HTR-8/SVneo (cell line): ENCODE results near the gene C10orf67.
"Not testable (repeated sequence)": the region's sequence is repeated elsewhere in the genome, so short reads cannot be mapped to it uniquely, and the experiment has no call there.

Experiments used
- DNase-seq: peaks from one replicate; pipeline ENCODE4 v3.0.0; 2011; ENCODE audit warnings: low spot score, mixed read lengths; ENCODE audit not compliant: insufficient read length
- FAIRE-seq: peaks from 2 replicates; lab custom pipeline; 2011; peaks lifted over from hg19 to GRCh38; lab: Jason Lieb, UNC

Gene C10orf67

GRCh38 chr10:23344241-23344841 lies at the start of gene C10orf67:
C10orf67 (minus strand) TSS chr10:23344797; CDS start chr10:23344774, 23 bp downstream.
- peak; percentile 38 for DNase-seq
- peak; percentile 64 for FAIRE-seq

- no peak for FAIRE-seq
- DNase-seq: no peak
Observed at GRCh38 chr10:23391821-23392220, 47.2 kb upstream of the C10orf67 start.

GRCh38 chr10:23390809-23391208 lies 46.2 kb upstream of the C10orf67 start:
- DNase-seq: no peak
- no peak for FAIRE-seq

GRCh38 chr10:23390408-23390807 lies 45.8 kb upstream of the C10orf67 start:
- not testable (repeated sequence) for FAIRE-seq

GRCh38 chr10:23387516-23387915 lies 42.9 kb upstream of the C10orf67 start:
- DNase-seq, FAIRE-seq: not testable (repeated sequence)

More at GRCh38 chr10:23390408-23390807, 45.8 kb upstream of the C10orf67 start:
- not testable (repeated sequence) for DNase-seq

GRCh38 chr10:23386052-23386451 lies 41.5 kb upstream of the C10orf67 start:
- no peak for FAIRE-seq

GRCh38 chr10:23384364-23384763 lies 39.8 kb upstream of the C10orf67 start:
- FAIRE-seq: no peak
- no peak for DNase-seq

More at GRCh38 chr10:23386052-23386451, 41.5 kb upstream of the C10orf67 start:
- no peak for DNase-seq

GRCh38 chr10:23383637-23384036 lies 39.0 kb upstream of the C10orf67 start:
- no peak for FAIRE-seq
- DNase-seq: no peak

GRCh38 chr10:23381298-23382040 lies 36.9 kb upstream of the C10orf67 start:
- DNase-seq: no peak
- FAIRE-seq: no peak

GRCh38 chr10:23379686-23380085 lies 35.1 kb upstream of the C10orf67 start:
- DNase-seq (no peak), FAIRE-seq (no peak)

- no peak for FAIRE-seq
- DNase-seq: no peak
Observed at GRCh38 chr10:23376229-23376655, 31.6 kb upstream of the C10orf67 start.

- FAIRE-seq (no peak), DNase-seq (no peak)
Observed at GRCh38 chr10:23375366-23375765, 30.8 kb upstream of the C10orf67 start.

- no peak for DNase-seq
- no peak for FAIRE-seq
Observed at GRCh38 chr10:23373156-23373555, 28.6 kb upstream of the C10orf67 start.

- no peak for DNase-seq
- no peak for FAIRE-seq
Observed at GRCh38 chr10:23371073-23371472, 26.5 kb upstream of the C10orf67 start.

GRCh38 chr10:23370106-23370505 lies 25.5 kb upstream of the C10orf67 start:
- peak; percentile 21 for DNase-seq

GRCh38 chr10:23368816-23369640 lies 24.4 kb upstream of the C10orf67 start:
- FAIRE-seq (no peak), DNase-seq (no peak)

More at GRCh38 chr10:23370106-23370505, 25.5 kb upstream of the C10orf67 start:
- FAIRE-seq: no peak

GRCh38 chr10:23367896-23368595 lies 23.4 kb upstream of the C10orf67 start:
- DNase-seq (no peak), FAIRE-seq (no peak)

- FAIRE-seq: peak; percentile 74
Observed at GRCh38 chr10:23365417-23366030, 20.9 kb upstream of the C10orf67 start.

GRCh38 chr10:23364378-23364777 lies 19.8 kb upstream of the C10orf67 start:
- DNase-seq (no peak), FAIRE-seq (no peak)

More at GRCh38 chr10:23365417-23366030, 20.9 kb upstream of the C10orf67 start:
- not testable (repeated sequence) for DNase-seq

GRCh38 chr10:23363793-23364135 lies 19.2 kb upstream of the C10orf67 start:
- FAIRE-seq: no peak
- no peak for DNase-seq
